CD4-positive, alpha-beta T cell (primary cell): ENCODE data around the gene CDC45. TPM values are rescaled to one million over a fixed set of nuclear protein-coding genes. Genes with fewer than 3 reads are reported as not detected.

Source experiments
- ATAC-seq: fragments of 200-7000 bp; cut with Tn5 transposase; one replicate; pipeline ENCODE4 v1.10.0; 2022; ENCODE audit warnings: mild to moderate bottlenecking; ENCODE audit not compliant: poor library complexity
- CTCF ChIA-PET: fragments of 350-600 bp; sonication (Branson Sonifier 250); formaldehyde crosslinking; loops from one replicate; lab custom pipeline; 2021; ENCODE audit warnings: antibody characterized with exemption, inconsistent platforms; lab: Charles Lee
- POLR2A ChIA-PET: fragments of 350-600 bp; sonication (Branson Sonifier 250); formaldehyde crosslinking; loops from one replicate; lab custom pipeline; 2021; ENCODE audit warnings: antibody characterized with exemption, inconsistent platforms; lab: Charles Lee
- DNase-seq, 14 experiments: peaks; one replicate each; pipeline ENCODE4 v3.0.0-alpha.2; 2013 to 2020; ENCODE audit warnings: mixed read lengths in 2 of 14
- H3K27ac ChIP-seq, 2 donors: one replicate each; pipeline versions ENCODE4 v1.5.1 to v1.7.0; 2013; ENCODE audit warnings: low read length in 2 of 2, low read depth in 1 of 2, mild to moderate bottlenecking in 1 of 2
- H3K27me3 ChIP-seq, 2 experiments: 1 replicate in 1 of 2; 2 replicates in 1 of 2; pipeline versions ENCODE4 v1.6.1 to v1.7.0; 2013; ENCODE audit warnings: low read length in 2 of 2, control low read depth in 1 of 2, mild to moderate bottlenecking in 1 of 2, moderate library complexity in 1 of 2; ENCODE audit not compliant: insufficient read depth in 2 of 2, control insufficient read depth in 1 of 2
- H3K36me3 ChIP-seq: one replicate; pipeline ENCODE4 v1.6.1; 2013; ENCODE audit warnings: low read length, control low read depth; ENCODE audit not compliant: insufficient read depth
- H3K4me1 ChIP-seq: one replicate; pipeline ENCODE4 v1.6.1; 2013; ENCODE audit warnings: low read length, control low read depth; ENCODE audit not compliant: insufficient read depth
- H3K4me3 ChIP-seq: one replicate; pipeline ENCODE4 v1.5.1; 2013; ENCODE audit warnings: mild to moderate bottlenecking, low read length, moderate library complexity
- H3K9me3 ChIP-seq, 2 experiments: 1 replicate in 1 of 2; 2 replicates in 1 of 2; pipeline versions ENCODE4 v1.6.1 to v1.7.0; 2013; ENCODE audit warnings: low read length in 2 of 2, mild to moderate bottlenecking in 2 of 2, control low read depth in 1 of 2, moderate library complexity in 1 of 2; ENCODE audit not compliant: control insufficient read depth in 1 of 2, insufficient read depth in 1 of 2
- H3K27ac Mint-ChIP-seq: one replicate; pipeline ENCODE4 v1.8.0; 2020; ENCODE audit warnings: mixed read lengths
- H3K27me3 Mint-ChIP-seq: one replicate; pipeline ENCODE4 v1.8.0; 2021; ENCODE audit warnings: mixed read lengths
- H3K36me3 Mint-ChIP-seq: one replicate; pipeline ENCODE4 v1.8.0; 2021; ENCODE audit warnings: low read depth, mixed read lengths
- H3K4me1 Mint-ChIP-seq: one replicate; pipeline ENCODE4 v1.8.0; 2021; ENCODE audit warnings: low read depth, mixed read lengths
- H3K4me3 Mint-ChIP-seq: one replicate; pipeline ENCODE4 v1.8.0; 2020; ENCODE audit warnings: mild to moderate bottlenecking, mixed read lengths
- H3K9me3 Mint-ChIP-seq: one replicate; pipeline ENCODE4 v1.8.0; 2020; ENCODE audit warnings: mixed read lengths
- intact Hi-C, 2 experiments: fragments of 100-400 bp; cut with DNase I in 1 of 2; cut with micrococcal nuclease in 1 of 2; formaldehyde crosslinking; loops; one replicate each; pipeline versions ENCODE4 v1.15.1 to v1.9.0; 2023 to 2025; cut with DNase I, micrococcal nuclease
- total RNA-seq, 174 experiments: library from RNA in 2 of 174; stranded (reverse) in 2 of 174; gene quantifications; one replicate each; pipeline ENCODE4 v1.2.3 and lab custom pipeline; 2021 to 2026
- TF ChIP-seq, protein P1 (sequence below): fragments of 200-600 bp; IDR thresholded peaks from one replicate; pipeline ENCODE4 v1.8.0; 2022; ENCODE audit warnings: antibody characterized with exemption, mild to moderate bottlenecking

CDC45 gene
- total RNA-seq, 2 experiments from 2014 or later = 0.75 to 0.82 TPM

DNA sequence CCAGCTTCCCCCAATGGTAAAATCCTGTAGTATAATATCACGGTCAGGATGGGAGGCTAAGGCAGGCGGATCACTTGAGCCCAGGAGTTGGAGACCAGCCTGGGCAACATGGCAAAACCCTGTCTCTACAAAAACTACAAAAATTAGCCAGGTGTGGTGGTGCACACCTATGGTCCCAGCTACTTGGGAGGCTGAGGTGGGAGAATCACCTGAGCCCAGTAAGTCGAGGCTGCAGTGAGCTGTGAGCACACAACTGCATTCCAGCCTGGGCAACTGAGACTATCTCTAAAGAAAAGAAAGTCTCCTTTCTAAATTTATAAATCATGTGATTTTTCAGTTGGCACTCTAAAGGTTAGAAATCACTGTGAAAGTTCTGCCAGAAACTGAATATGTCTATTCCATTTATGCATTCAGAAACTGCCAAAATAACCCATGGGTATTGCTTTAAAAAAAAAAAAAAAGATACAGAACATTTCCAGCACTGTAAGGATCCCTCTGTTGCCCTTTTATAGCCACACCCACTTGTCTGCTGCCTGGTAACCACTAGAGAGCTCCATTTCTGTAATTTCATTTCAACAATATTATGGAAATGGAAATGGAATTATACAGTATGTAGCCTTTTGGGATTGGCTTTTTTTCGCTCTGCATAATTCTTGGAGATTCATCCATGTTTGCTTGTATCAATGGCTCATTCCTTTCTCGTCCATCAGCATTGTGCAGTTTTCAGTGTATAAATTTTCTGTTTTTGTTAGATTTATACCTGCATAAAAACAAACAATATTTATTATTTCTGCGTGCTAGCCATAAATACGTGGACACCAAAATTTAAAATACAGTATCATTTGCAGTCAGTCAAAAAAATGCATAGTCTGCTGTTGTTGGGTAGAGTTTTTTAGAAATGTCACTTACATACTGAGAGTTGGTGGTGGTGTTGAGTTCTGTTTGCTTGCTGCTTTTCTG, 9.4 kb downstream of the CDC45 start:
- DNase-seq = peak in 2 of 14 experiments; percentile 17 to 23
- H3K36me3 Mint-ChIP-seq = no peaks in the 10 kb centered on the region
- TF ChIP-seq, protein P1, sequence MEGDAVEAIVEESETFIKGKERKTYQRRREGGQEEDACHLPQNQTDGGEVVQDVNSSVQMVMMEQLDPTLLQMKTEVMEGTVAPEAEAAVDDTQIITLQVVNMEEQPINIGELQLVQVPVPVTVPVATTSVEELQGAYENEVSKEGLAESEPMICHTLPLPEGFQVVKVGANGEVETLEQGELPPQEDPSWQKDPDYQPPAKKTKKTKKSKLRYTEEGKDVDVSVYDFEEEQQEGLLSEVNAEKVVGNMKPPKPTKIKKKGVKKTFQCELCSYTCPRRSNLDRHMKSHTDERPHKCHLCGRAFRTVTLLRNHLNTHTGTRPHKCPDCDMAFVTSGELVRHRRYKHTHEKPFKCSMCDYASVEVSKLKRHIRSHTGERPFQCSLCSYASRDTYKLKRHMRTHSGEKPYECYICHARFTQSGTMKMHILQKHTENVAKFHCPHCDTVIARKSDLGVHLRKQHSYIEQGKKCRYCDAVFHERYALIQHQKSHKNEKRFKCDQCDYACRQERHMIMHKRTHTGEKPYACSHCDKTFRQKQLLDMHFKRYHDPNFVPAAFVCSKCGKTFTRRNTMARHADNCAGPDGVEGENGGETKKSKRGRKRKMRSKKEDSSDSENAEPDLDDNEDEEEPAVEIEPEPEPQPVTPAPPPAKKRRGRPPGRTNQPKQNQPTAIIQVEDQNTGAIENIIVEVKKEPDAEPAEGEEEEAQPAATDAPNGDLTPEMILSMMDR = no peak
- no peak overlapping the region for H3K27ac Mint-ChIP-seq
- no peaks in the 10 kb centered on the region for H3K27me3 ChIP-seq
- no peak overlapping the region for H3K4me3 Mint-ChIP-seq
- no peaks in the 10 kb centered on the region for H3K36me3 ChIP-seq
- no peaks in the 10 kb centered on the region for H3K27me3 Mint-ChIP-seq
- ChIA-PET CTCF (no interaction called here), POLR2A (interaction anchor here (1.1 kb wide), 1 partner anchor 9 kb away, joined by 3 read pairs; the partner anchor contains the start of gene CDC45)
- no peaks in the 10 kb centered on the region for H3K9me3 ChIP-seq
- intact Hi-C loops = loop anchor here in 1 of 2 experiments (10.0 kb wide), 1 partner anchor 436 kb away; no protein-coding TSS in a partner anchor
- no peaks in the 10 kb centered on the region for H3K9me3 Mint-ChIP-seq
- no peak overlapping the region for H3K4me3 ChIP-seq
- H3K27ac ChIP-seq = no peak overlapping the region
- H3K4me1 Mint-ChIP-seq = no peaks in the 10 kb centered on the region
- peak; percentile 67 for ATAC-seq
- H3K4me1 ChIP-seq = no peaks in the 10 kb centered on the region

DNA sequence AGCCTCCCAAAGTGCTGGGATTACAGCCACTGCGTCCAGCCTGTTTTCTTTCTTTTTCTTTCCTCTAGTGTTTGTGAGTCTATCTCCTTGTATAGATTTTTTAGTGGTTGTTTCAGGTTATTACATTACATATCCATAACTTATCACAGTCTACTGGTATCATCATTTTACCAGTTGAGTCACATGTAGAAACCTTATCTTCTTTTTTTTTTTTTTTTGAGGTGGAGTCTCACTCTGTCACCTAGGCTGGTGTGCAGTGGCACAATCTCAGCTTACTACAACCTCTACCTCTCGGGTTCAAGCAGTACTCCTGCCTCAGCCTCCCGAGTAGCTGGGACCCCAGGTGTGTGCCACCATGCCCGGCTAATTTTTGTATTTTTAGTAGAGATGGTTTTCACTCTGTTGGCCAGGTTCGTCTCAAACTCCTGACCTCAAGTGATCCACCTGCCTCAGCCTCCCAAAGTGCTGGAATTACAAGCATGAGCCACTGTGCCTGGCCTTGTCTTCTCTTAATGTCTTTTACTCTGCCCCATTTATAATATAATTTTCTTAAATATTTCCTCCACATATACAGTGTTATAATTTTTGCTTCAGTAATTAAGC, 11.0 kb downstream of the CDC45 start:
- Histone ChIP-seq H3K9me3 (no peaks in the 10 kb centered on the region), H3K4me1 (no peaks in the 10 kb centered on the region), H3K4me3 (no peak overlapping the region), H3K27ac (no peak overlapping the region), H3K36me3 (no peaks in the 10 kb centered on the region), H3K27me3 (no peaks in the 10 kb centered on the region)
- Mint-ChIP-seq H3K36me3 (no peaks in the 10 kb centered on the region), H3K4me1 (peaks cover 4% of the 10 kb centered on the region), H3K9me3 (no peaks in the 10 kb centered on the region), H3K27ac (no peak overlapping the region), H3K27me3 (no peaks in the 10 kb centered on the region), H3K4me3 (no peak overlapping the region)
- no peak for ATAC-seq
- CTCF ChIA-PET = interaction anchor here (1.2 kb wide), 1 partner anchor 139 kb away, joined by 3 read pairs; no protein-coding TSS in a partner anchor
- POLR2A ChIA-PET = no interaction called here
- DNase-seq = no peak
- intact Hi-C loops = loop anchor here in 1 of 2 experiments (10.0 kb wide), 1 partner anchor 224 kb away; the partner anchor contains the start of gene SEPTIN5
- TF ChIP-seq, protein P1 = no peak

DNA sequence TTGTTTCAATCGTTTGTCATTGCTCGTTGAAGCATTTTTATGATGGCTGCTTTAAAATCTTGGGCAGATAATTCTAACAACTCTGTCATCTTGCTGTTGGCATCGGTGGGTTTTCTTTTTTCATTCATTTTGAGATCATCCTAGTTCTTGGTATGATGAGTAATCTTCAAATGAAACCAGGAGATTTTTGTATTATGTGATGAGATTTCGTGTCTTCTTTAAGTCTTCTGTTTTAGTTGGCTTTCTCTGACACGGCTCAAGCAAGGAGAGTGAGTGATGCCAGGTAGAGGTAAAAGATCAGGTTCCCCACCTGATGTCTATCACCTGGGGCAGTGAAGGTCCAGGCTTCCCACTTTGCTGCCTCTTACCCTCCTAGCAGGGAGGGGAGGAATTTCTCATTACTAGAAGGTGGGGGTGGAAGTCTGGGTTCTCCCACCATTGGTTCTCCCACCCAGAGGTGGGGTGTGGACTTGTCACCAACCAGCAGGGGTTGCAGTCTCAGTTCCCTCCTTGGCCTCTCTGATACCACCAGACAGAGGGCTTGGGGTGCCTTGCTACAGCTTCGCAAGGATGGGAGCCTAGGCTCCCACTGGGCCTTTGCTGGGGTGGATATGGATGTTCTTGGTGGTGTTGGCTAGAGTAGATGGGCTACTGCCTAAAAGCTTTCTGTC, 12.9 kb downstream of the CDC45 start:
- Mint-ChIP-seq H3K4me3 (no peak overlapping the region), H3K27me3 (no peaks in the 10 kb centered on the region), H3K27ac (no peak overlapping the region), H3K4me1 (peaks cover 9% of the 10 kb centered on the region), H3K36me3 (no peaks in the 10 kb centered on the region), H3K9me3 (no peaks in the 10 kb centered on the region)
- ATAC-seq (no peak), DNase-seq (no peak)
- CTCF ChIA-PET = interaction anchor here (1.5 kb wide), 1 partner anchor 137 kb away, joined by 4 read pairs; no protein-coding TSS in a partner anchor
- TF ChIP-seq, protein P1 = no peak
- intact Hi-C loops = loop anchor here in 1 of 2 experiments (10.0 kb wide), 1 partner anchor 222 kb away; the partner anchor contains the start of gene SEPTIN5
- H3K4me1 ChIP-seq = no peaks in the 10 kb centered on the region
- H3K27ac ChIP-seq = no peak overlapping the region
- no peaks in the 10 kb centered on the region for H3K36me3 ChIP-seq
- no peaks in the 10 kb centered on the region for H3K27me3 ChIP-seq
- POLR2A ChIA-PET = interaction anchor here (1.9 kb wide), 1 partner anchor 13 kb away, joined by 4 read pairs; the partner anchor contains the start of gene CDC45
- no peak overlapping the region for H3K4me3 ChIP-seq
- no peaks in the 10 kb centered on the region for H3K9me3 ChIP-seq
